K562 (cell line): Measurements from ENCODE around the gene PEAR1. TPM values are rescaled to one million over a fixed set of nuclear protein-coding genes. Genes with fewer than 3 reads are reported as not detected.

Experiments
- ARID1B ChIP-seq: fragments of 450-650 bp; IDR thresholded peaks from 2 replicates; pipeline ENCODE4 v1.6.1; 2016; ENCODE audit warnings: antibody characterized with exemption, mild to moderate bottlenecking, inconsistent platforms
- CHD2 ChIP-seq: IDR thresholded peaks from 2 replicates; pipeline ENCODE4 v1.6.1; 2011; ENCODE audit warnings: low read depth, low read length
- ERF ChIP-seq: fragments of 450-650 bp; formaldehyde crosslinking; IDR thresholded peaks from 2 replicates; pipeline ENCODE4 v1.4.0; 2020; ENCODE audit warnings: mild to moderate bottlenecking, mixed read lengths
- GTF2A2 ChIP-seq: IDR thresholded peaks from 2 replicates; pipeline ENCODE4 v1.6.1; 2016; ENCODE audit warnings: mild to moderate bottlenecking, missing genetic modification characterization, missing compliant biosample characterization
- HDAC1 ChIP-seq, 2 experiments: fragments of 450-650 bp; IDR thresholded peaks; 2 replicates each; pipeline ENCODE4 v1.6.1; 2016 to 2017; ENCODE audit warnings: inconsistent platforms in 1 of 2, mild to moderate bottlenecking in 1 of 2, moderate library complexity in 1 of 2
- IRF1 ChIP-seq: sonication (generic); formaldehyde crosslinking; IDR thresholded peaks from 2 replicates; pipeline ENCODE4 v1.8.0; 2022; ENCODE audit warnings: missing genetic modification reagents, mild to moderate bottlenecking, borderline replicate concordance
- KAT7 ChIP-seq: sonication (generic); formaldehyde crosslinking; IDR thresholded peaks from 2 replicates; pipeline ENCODE4 v1.8.0; 2022; ENCODE audit warnings: missing genetic modification reagents, mild to moderate bottlenecking, borderline replicate concordance
- MAFF ChIP-seq: IDR thresholded peaks from 2 replicates; pipeline ENCODE4 v1.6.1; 2012; ENCODE audit warnings: low read length, improper control_type of control experiment
- MLLT1 ChIP-seq, 2 experiments: fragments of 450-650 bp; IDR thresholded peaks; 2 replicates each; pipeline ENCODE4 v1.6.1; 2016
- NR4A1 ChIP-seq, 2 experiments: fragments of 250-450 bp in 1 of 2; fragments of 450-650 bp in 1 of 2; sonication (Bioruptor Pico) in 1 of 2; IDR thresholded peaks; 2 replicates each; pipeline versions ENCODE4 v1.4.0 to v1.6.1; 2016 to 2020; ENCODE audit warnings: mild to moderate bottlenecking in 2 of 2, missing compliant biosample characterization in 1 of 2, missing genetic modification characterization in 1 of 2, moderate library complexity in 1 of 2
- PCBP2 ChIP-seq: fragments of 200-400 bp; formaldehyde crosslinking; IDR thresholded peaks from 2 replicates; pipeline ENCODE4 v1.6.1; 2018; ENCODE audit warnings: low read length, low read depth, mild to moderate bottlenecking, moderate library complexity; ENCODE audit not compliant: poor library complexity, severe bottlenecking
- PRDM10 ChIP-seq: fragments of 450-650 bp; IDR thresholded peaks from 2 replicates; pipeline ENCODE4 v1.6.1; 2018; ENCODE audit not compliant: partially characterized antibody
- SMARCA4 ChIP-seq: fragments of 450-650 bp; IDR thresholded peaks from 2 replicates; pipeline ENCODE4 v1.6.1; 2016
- SMARCE1 ChIP-seq: fragments of 450-650 bp; IDR thresholded peaks from 2 replicates; pipeline ENCODE4 v1.7.1; 2016; ENCODE audit warnings: mild to moderate bottlenecking
- SNAPC5 ChIP-seq: fragments of 250-450 bp; sonication (Bioruptor Pico); IDR thresholded peaks from 2 replicates; pipeline ENCODE4 v1.8.0; 2021; ENCODE audit warnings: moderate library complexity, mild to moderate bottlenecking, inconsistent platforms
- VEZF1 ChIP-seq: fragments of 200-800 bp; sonication (Bioruptor generic); IDR thresholded peaks from 2 replicates; pipeline ENCODE4 v1.6.1; 2017; ENCODE audit warnings: missing genetic modification characterization, missing compliant biosample characterization
- YBX1 ChIP-seq: fragments of 450-650 bp; IDR thresholded peaks from 2 replicates; pipeline ENCODE4 v1.7.1; 2016; ENCODE audit warnings: mild to moderate bottlenecking
- ZBED1 ChIP-seq: IDR thresholded peaks from 2 replicates; pipeline ENCODE4 v1.6.1; 2014
- ZNF140 ChIP-seq: fragments of 250-450 bp; sonication (Bioruptor Pico); IDR thresholded peaks from 2 replicates; pipeline ENCODE4 v1.8.0; 2021; ENCODE audit warnings: moderate library complexity, mild to moderate bottlenecking, inconsistent platforms
- ZNF239 ChIP-seq: fragments of 250-450 bp; sonication (Bioruptor Pico); IDR thresholded peaks from 2 replicates; pipeline ENCODE4 v1.4.0; 2020; ENCODE audit warnings: mild to moderate bottlenecking
- ZNF263 ChIP-seq: sonication (generic); formaldehyde crosslinking; IDR thresholded peaks from 2 replicates; pipeline ENCODE4 v1.8.0; 2022; ENCODE audit warnings: mild to moderate bottlenecking, missing genetic modification reagents, borderline replicate concordance
- ZNF766 ChIP-seq: fragments of 200-800 bp; sonication (Bioruptor generic); conservative IDR thresholded peaks from 2 replicates; pipeline ENCODE4 v1.6.1; 2016; ENCODE audit warnings: missing genetic modification characterization, missing compliant biosample characterization
- polyA plus RNA-seq, 8 experiments: library from polyadenylated mRNA; depleted of rRNA in 4 of 8; stranded (reverse) in 5 of 8; unstranded in 3 of 8; fragments of >200 nt; fragmentation: Nextera tagmentation in 2 of 8; fragmentation: Illumina TruSeq in 1 of 8; extraction: Ambion mirVana in 2 of 8; extraction: Trizol in 1 of 8; gene quantifications; 2 replicates each; pipeline versions ENCODE4 v1.2.1 to v1.2.3, GENCODE V29; 2011 to 2014; ENCODE audit warnings: inconsistent platforms in 1 of 8, missing spikeins in 1 of 8
- total RNA-seq, 7 experiments: library from RNA; depleted of rRNA in 6 of 7; stranded (reverse); fragments of >200 nt in 6 of 7; fragmentation: Illumina TruSeq in 2 of 7; extraction: Trizol in 2 of 7; gene quantifications; 2 replicates each; pipeline versions ENCODE4 v1.2.1 to v1.2.3, GENCODE V29; 2011 to 2021; ENCODE audit warnings: low replicate concordance in 1 of 7

PEAR1 gene
- total and polyA plus RNA-seq, 9 of the 15 experiments (the other 6 are each of a cell fraction or from before 2014, with no cell fraction given): 0.87 to 13.9 (median 6.1) TPM

- TF ChIP-seq IRF1: no peak
- peak; percentile 98 for TF ChIP-seq ARID1B
- TF ChIP-seq PCBP2: no peak
- TF ChIP-seq ZNF766 (CRISPR knock-in tag): 0 out of 2 replicates have a peak, but pooled peaks have one; percentile 27
- TF ChIP-seq ZNF140 (CRISPR knock-in tag): no peak
- TF ChIP-seq ZBED1: 0 out of 2 replicates have a peak, but pooled peaks have one; percentile 40
- TF ChIP-seq ZNF263 (CRISPR knock-in tag): 0 out of 2 replicates have a peak, but pooled peaks have one; percentile 10
- peak; percentile 21; the same call in 1 of the 2 replicates for TF ChIP-seq MAFF
- no peak for TF ChIP-seq ERF
- TF ChIP-seq PRDM10: peak; percentile 70
- peak; percentile 74 for TF ChIP-seq VEZF1 (CRISPR knock-in tag)
- TF ChIP-seq NR4A1 (CRISPR knock-in tag; IDR thresholded peaks at IDR 0.05): 0 out of 2 replicates have a peak, but pooled peaks have one; percentile 41
- no peak for TF ChIP-seq NR4A1 (tag; IDR thresholded peaks at IDR 0.05)
- TF ChIP-seq SMARCA4: peak; percentile 99
- TF ChIP-seq GTF2A2 (tag): no peak
- TF ChIP-seq KAT7 (CRISPR knock-in tag): peak; percentile 55; the same call in 1 of the 2 replicates
- peak; percentile 42 to 99; a peak in 3 of 4 replicates for TF ChIP-seq HDAC1 (IDR thresholded peaks at IDR 0.05)
- peak; percentile 98 for TF ChIP-seq SMARCE1
- TF ChIP-seq CHD2: peak; percentile 4; the same call in 1 of the 2 replicates
- peak; percentile 61 to 89; a peak in 3 of 4 replicates for TF ChIP-seq MLLT1 (IDR thresholded peaks at IDR 0.05)
- TF ChIP-seq YBX1: no peak
- no peak for TF ChIP-seq ZNF239 (CRISPR knock-in tag)
- no peak for TF ChIP-seq SNAPC5 (CRISPR knock-in tag)
These were observed 30.4 kb upstream of the PEAR1 start (continued) for GRCh38 chr1:156862997-156863599.
